ENCODE results near the gene RNF214.
A peak's percentile ranks its signal among the peaks of the same experiment; 100 is the strongest.
"Not testable (repeated sequence)": the region's sequence is repeated elsewhere in the genome, so short reads cannot be mapped to it uniquely, and the experiment has no call there.

RNF214 gene

DNA sequence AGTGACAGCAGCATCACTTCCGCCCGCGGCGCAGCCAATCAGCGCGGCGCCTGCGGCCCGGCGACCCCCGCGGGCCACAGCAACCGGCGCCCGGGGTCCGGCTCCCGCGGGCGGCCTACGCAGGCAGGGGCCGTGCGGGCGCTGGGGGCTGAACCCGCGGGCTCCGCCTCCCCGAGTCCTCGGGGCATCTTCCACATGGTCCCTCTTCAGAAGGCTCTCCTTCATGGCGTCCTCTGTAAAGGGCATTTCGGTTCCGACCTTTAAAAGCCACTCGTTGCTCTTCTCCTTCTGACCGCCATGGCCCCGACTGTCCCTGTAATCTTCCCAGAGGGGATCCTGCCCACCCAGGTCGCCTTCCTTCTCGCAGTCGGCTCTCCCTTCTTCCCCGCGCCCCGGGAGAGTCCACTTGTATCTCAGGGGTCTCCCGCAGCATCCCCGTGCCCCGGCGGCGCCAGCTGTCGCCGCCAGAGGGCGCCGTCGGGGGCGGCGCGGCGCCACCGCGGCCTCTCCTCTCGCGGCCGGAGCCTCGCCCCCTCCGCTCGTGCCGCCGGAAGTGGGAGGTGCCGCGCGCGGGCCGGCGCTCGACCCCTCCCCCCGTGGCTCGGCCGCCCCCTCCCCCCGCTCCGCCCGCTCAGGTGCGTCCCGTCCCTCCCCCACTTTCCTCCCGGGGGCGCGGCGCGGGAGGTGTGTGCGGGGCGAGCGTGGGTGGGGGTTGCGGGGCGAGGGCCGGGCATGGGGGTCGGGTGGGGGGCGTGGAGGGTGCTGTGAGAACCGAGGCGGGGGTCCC lies at the start of gene RNF214:
TSS of gene RNF214 (plus strand) at position 580 of the 787 bp plus-strand sequence. CDS start 1,602 bp downstream, outside the sequence.
- ATAC-seq: peak; percentile 72 to 80

GRCh38 chr11:117183178-117183577 lies 49.3 kb upstream of the RNF214 start:
- ATAC-seq: not testable (repeated sequence)

GRCh38 chr11:117183724-117184349 lies 48.6 kb upstream of the RNF214 start:
- no peak for ATAC-seq

- no peak for ATAC-seq
Observed at GRCh38 chr11:117185736-117186430, 46.6 kb upstream of the RNF214 start.

- ATAC-seq: no peak
Observed at GRCh38 chr11:117186431-117186761, 46.1 kb upstream of the RNF214 start.

- ATAC-seq: no peak
Observed at GRCh38 chr11:117187007-117187406, 45.5 kb upstream of the RNF214 start.

DNA sequence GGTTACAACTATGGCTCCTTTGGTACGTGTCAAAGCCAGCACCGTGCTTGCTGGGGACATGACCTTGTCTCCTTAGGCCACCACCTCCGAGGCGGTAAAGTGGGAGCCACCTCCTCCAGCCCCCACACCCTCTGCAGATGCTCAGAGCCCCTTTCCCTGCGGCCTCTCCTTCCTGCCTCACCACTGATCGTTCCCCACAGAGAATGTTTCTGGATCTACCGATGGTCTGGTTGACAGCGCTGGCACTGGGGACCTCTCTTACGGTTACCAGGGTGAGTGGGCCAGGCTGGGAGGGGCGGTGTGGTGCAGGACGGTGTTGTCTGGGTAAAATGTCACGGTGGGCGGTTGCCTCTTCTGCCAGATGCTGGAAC lies 45.1 kb upstream of the RNF214 start:
- no peak for ATAC-seq

DNA sequence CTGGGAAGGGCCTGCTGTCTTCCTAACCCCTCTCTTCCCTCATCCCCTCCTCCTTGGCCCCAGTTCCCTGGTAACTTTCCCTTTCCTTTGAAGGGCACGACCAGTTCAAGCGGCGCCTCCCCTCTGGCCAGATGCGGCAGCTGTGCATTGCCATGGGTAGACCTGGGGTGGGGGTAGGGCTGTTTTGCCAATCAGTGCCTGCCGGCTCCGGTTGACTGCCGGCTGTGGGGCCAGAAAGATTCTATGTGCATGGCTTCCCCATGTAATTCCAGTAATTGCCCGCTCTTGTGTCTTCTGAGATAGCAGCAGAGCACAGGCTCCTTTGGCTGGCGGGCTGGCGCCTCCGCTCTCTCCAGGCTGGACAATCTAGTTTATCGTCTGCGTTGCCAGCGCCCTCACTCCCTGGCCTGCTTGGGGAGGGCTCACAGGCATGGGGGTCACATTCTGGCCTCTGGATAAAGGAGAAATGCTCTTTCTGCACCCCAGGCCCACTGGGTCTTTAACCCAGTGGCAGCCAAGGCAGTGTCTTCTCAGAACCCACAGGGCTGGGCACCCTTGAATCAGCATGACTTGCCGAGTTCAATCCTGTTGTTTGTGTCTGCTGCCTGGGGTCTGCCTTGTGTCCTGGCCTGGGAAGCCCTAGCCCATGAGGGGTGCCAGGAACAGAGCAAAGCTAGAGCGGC lies 44.5 kb upstream of the RNF214 start:
- ATAC-seq: no peak

GRCh38 chr11:117188620-117189081 lies 43.8 kb upstream of the RNF214 start:
- ATAC-seq: no peak

GRCh38 chr11:117189191-117189940 lies 43.1 kb upstream of the RNF214 start:
- peak in 1 of 2 donors; percentile 48 for ATAC-seq

GRCh38 chr11:117189941-117190544 lies 42.4 kb upstream of the RNF214 start:
- no peak for ATAC-seq

DNA sequence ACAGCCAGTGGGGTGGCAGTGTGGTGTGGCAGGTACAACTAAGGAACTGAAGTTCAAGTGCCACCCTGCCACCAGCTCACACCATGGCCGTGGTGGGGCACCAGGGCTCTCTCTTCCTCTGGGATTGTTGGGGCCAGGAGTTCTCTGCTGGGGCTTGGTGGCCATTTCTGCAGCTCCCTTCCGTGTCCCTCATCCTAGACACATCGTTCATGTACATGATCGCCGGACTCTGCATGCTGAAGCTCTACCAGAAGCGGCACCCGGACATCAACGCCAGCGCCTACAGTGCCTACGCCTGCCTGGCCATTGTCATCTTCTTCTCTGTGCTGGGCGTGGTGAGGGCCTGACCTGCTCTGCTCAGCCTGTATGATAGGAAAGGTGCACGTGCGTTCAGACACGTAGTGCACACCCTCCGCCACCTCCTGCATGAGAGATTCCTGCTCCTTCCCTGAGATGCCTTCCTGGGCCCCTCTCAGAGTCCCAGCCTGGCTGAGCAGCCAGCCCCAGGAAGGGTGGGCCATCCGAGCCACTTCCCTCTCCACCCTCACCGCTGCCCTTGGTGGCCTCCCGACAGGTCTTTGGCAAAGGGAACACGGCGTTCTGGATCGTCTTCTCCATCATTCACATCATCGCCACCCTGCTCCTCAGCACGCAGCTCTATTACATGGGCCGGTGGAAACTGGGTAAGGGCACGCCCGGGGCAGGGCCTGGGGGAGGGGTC lies 40.6 kb upstream of the RNF214 start:
- ATAC-seq: no peak

GRCh38 chr11:117192401-117192875 lies 40.0 kb upstream of the RNF214 start:
- no peak for ATAC-seq

DNA sequence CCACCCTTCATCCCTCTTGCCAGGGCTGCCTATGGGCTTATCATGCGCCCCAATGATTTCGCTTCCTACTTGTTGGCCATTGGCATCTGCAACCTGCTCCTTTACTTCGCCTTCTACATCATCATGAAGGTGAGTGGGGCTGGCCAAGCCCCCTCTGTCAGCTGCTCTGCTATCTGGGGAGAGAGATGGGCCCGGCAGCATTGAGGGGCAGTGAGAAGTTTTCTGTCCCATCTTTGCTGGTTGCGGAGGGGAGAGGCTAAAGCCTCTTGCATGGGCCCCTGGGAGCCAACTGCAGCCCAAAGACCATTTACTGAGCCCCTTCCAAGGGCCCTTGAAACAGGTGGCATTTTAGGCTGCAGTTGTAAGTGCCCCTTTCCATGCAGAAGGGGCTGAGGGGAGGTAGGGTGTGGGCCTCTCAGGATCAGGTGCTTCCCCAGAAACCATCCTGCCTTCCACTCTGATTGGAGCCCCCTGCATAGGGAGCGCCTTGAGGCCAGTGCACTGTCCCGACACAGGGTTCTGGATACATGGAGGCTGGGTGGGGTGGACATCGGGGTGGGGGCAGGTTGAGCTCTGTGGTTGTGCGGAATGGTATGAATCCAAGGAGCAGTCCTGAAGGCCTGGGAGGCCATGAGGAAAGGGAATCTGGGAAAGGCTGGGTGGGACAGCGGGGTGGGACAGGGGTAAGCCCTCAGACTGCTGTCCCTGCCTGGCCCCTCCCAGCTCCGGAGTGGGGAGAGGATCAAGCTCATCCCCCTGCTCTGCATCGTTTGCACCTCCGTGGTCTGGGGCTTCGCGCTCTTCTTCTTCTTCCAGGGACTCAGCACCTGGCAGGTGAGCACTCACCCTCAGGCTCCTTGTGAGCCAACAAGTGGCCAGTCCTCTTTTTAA lies 39.1 kb upstream of the RNF214 start:
- ATAC-seq: no peak

- ATAC-seq: no peak
Observed at GRCh38 chr11:117194267-117194666, 38.2 kb upstream of the RNF214 start.

GRCh38 chr11:117195258-117195657 lies 37.2 kb upstream of the RNF214 start:
- ATAC-seq: no peak

GRCh38 chr11:117195761-117196160 lies 36.7 kb upstream of the RNF214 start:
- no peak for ATAC-seq

GRCh38 chr11:117197006-117197405 lies 35.5 kb upstream of the RNF214 start:
- no peak for ATAC-seq

GRCh38 chr11:117197516-117198456 lies 34.7 kb upstream of the RNF214 start:
- no peak for ATAC-seq

All from activated CD4-positive, CD25-positive, alpha-beta regulatory T cell treated with anti-CD3 and anti-CD28 coated beads, Interleukin-2, amount 50 U/mL, for 24 hours (primary cell).